ENCODE measurements around the gene SLC22A1.

The SLC22A1 gene

DNA sequence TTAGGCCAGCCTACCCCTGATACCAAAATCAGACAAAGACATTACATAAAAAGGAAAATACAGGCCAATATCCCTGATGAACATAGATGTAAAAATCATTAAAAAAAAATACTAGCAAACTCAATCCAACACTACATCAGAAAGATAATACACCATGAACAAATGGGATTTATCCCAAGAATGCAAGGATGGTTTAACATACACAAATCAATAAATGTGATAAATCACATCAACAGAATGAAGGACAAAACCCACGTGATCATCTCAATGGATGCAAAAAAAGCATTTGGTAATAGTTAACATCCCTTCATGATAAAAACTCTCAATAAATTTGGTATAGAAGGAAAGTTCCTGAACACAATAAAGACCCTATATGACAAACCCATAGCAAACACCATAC, 73.2 kb downstream of the SLC22A1 start:
- H3K56ac ChIP-seq (ENCODE audit: low read length) = no peak overlapping the region
- H3K9ac ChIP-seq (ENCODE audit: low read length) = no peak overlapping the region
- H3K18ac ChIP-seq (ENCODE audit: low read length) = no peak overlapping the region
- H4K8ac ChIP-seq (ENCODE audit: low read depth, low read length) = no peak overlapping the region
- no peaks in the 10 kb centered on the region for H3K36me3 ChIP-seq (ENCODE audit: control insufficient read depth, insufficient read depth, low read length)
- H3K79me1 ChIP-seq (ENCODE audit: low read length) = no peaks in the 10 kb centered on the region
- no peak overlapping the region for H3K4me3 ChIP-seq (ENCODE audit: low read length)
- H3K27me3 ChIP-seq (ENCODE audit: insufficient read depth, low read length, poor library complexity) = no peaks in the 10 kb centered on the region
- H3K23ac ChIP-seq (ENCODE audit: low read length) = no peak overlapping the region
- no peak overlapping the region for H3K4ac ChIP-seq (ENCODE audit: low read depth, low read length)
- H4K5ac ChIP-seq (ENCODE audit: low read length) = no peak overlapping the region
- H2BK5ac ChIP-seq (ENCODE audit: low read length) = no peak overlapping the region
- H3K79me2 ChIP-seq (ENCODE audit: control insufficient read depth, insufficient read depth, low read length) = no peaks in the 10 kb centered on the region
- no peak for DNase-seq
- H3K4me2 ChIP-seq (ENCODE audit: low read length) = no peak overlapping the region
- no peak overlapping the region for H2BK15ac ChIP-seq (replicated peaks; ENCODE audit: low read depth)
- H3K27ac ChIP-seq (ENCODE audit: low read depth, low read length) = no peak overlapping the region
- no CpG with 5 or more reads among the region's 1 CpG for whole genome bisulfite sequencing (ENCODE audit: extremely low coverage, insufficient coverage, low lambda C conversion rate)
- H2BK120ac ChIP-seq (ENCODE audit: low read depth, low read length) = no peak overlapping the region
- H2AK5ac ChIP-seq (ENCODE audit: low read length) = no peak overlapping the region
- H3K4me1 ChIP-seq (ENCODE audit: control insufficient read depth, low read depth, low read length) = no peaks in the 10 kb centered on the region

DNA sequence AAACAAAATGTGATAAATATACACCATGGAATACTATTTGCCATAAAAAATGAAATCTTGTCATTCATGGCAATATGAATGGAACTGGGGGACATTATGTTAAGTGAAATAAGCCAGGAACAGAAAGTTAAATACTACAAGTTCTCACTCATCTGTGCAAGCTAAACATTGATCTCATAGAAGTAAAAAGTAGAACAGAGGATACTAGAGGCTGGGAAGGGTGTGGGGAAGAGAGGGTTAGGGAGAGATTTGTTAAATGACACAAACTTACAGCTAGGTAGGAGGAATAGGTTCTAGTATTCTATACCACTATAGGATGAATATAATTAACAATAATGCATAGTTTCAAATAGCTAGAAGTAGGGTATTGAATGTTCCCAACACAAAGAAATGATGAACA, 76.0 kb downstream of the SLC22A1 start:
- Histone ChIP-seq H4K5ac (ENCODE audit: low read length) (no peak overlapping the region), H3K27ac (ENCODE audit: low read depth, low read length) (no peak overlapping the region), H3K4me3 (ENCODE audit: low read length) (no peak overlapping the region), H4K8ac (ENCODE audit: low read depth, low read length) (no peak overlapping the region), H3K56ac (ENCODE audit: low read length) (no peak overlapping the region), H3K79me1 (ENCODE audit: low read length) (no peaks in the 10 kb centered on the region), H3K4ac (ENCODE audit: low read depth, low read length) (no peak overlapping the region), H3K4me2 (ENCODE audit: low read length) (no peak overlapping the region), H3K27me3 (ENCODE audit: insufficient read depth, low read length, poor library complexity) (no peaks in the 10 kb centered on the region), H3K18ac (ENCODE audit: low read length) (no peak overlapping the region), H3K4me1 (ENCODE audit: control insufficient read depth, low read depth, low read length) (no peaks in the 10 kb centered on the region), H2BK5ac (ENCODE audit: low read length) (no peak overlapping the region), H2BK15ac (replicated peaks; ENCODE audit: low read depth) (no peak overlapping the region), H2BK120ac (ENCODE audit: low read depth, low read length) (no peak overlapping the region), H3K79me2 (ENCODE audit: control insufficient read depth, insufficient read depth, low read length) (no peaks in the 10 kb centered on the region), H3K23ac (ENCODE audit: low read length) (no peak overlapping the region), H3K9ac (ENCODE audit: low read length) (no peak overlapping the region), H3K36me3 (ENCODE audit: control insufficient read depth, insufficient read depth, low read length) (no peaks in the 10 kb centered on the region), H2AK5ac (ENCODE audit: low read length) (no peak overlapping the region)
- DNase-seq = no peak

DNA sequence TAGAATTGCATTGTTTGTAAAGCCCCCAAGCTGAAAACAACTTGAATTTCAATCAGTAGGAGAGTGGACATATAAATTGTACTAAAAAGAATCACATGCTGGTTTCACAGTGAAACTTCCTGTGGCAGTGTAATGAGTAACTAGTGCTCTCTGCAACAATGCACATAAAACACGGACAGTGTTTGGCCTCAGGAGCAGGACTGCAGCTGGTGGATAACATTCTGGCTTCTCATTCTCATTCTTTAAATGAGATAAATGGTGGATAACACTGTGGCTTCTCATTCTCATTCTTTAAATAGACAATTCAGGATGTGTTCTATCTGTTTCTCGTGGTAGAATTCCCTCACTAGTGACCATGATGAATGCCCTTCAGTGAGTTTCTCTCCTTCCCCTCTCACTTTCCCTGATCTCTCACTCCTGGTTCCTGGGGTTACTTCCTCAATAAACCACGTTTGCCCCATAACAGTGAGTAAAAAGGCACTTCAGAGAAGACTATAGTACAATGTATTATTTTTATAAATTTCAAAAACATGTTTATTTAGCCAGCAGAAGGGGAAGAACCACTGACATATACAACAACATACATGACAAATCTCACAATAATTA, 77.1 kb downstream of the SLC22A1 start:
- no peaks in the 10 kb centered on the region for H3K36me3 ChIP-seq (ENCODE audit: control insufficient read depth, insufficient read depth, low read length)
- no peak overlapping the region for H2BK15ac ChIP-seq (replicated peaks; ENCODE audit: low read depth)
- no peaks in the 10 kb centered on the region for H3K79me2 ChIP-seq (ENCODE audit: control insufficient read depth, insufficient read depth, low read length)
- H3K4me2 ChIP-seq (ENCODE audit: low read length) = no peak overlapping the region
- no peak overlapping the region for H4K5ac ChIP-seq (ENCODE audit: low read length)
- no peak overlapping the region for H2AK5ac ChIP-seq (ENCODE audit: low read length)
- no peaks in the 10 kb centered on the region for H3K79me1 ChIP-seq (ENCODE audit: low read length)
- H3K23ac ChIP-seq (ENCODE audit: low read length) = no peak overlapping the region
- H3K18ac ChIP-seq (ENCODE audit: low read length) = no peak overlapping the region
- no peaks in the 10 kb centered on the region for H3K27me3 ChIP-seq (ENCODE audit: insufficient read depth, low read length, poor library complexity)
- H2BK120ac ChIP-seq (ENCODE audit: low read depth, low read length) = no peak overlapping the region
- H3K4me1 ChIP-seq (ENCODE audit: control insufficient read depth, low read depth, low read length) = no peaks in the 10 kb centered on the region
- no peak overlapping the region for H3K27ac ChIP-seq (ENCODE audit: low read depth, low read length)
- H3K56ac ChIP-seq (ENCODE audit: low read length) = no peak overlapping the region
- H3K9ac ChIP-seq (ENCODE audit: low read length) = no peak overlapping the region
- no peak overlapping the region for H3K4me3 ChIP-seq (ENCODE audit: low read length)
- no peak overlapping the region for H4K8ac ChIP-seq (ENCODE audit: low read depth, low read length)
- no peak overlapping the region for H2BK5ac ChIP-seq (ENCODE audit: low read length)
- DNase-seq = no peak
- WGBS (ENCODE audit: extremely low coverage, insufficient coverage, low lambda C conversion rate) = no CpG with 5 or more reads among the region's 3 CpGs
- no peak overlapping the region for H3K4ac ChIP-seq (ENCODE audit: low read depth, low read length)

DNA sequence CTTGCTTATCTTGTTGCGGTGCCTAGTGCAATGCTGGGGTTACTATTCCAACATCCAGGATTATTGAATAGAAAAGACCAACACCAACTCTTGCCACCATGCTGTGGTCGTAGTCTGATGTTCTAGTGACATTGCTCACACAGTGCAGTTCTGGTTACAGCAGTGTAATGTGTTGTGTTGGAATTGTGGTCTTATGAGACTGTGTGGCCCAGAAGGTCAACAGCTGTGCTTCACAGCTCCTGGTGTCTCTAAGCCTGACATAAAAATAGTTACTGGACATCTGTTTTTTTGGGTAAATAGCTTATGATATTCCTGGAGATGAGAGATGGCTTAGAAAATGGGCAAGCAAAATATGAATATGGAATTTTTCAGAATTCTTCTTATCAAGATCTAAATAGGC, 79.4 kb downstream of the SLC22A1 start:
- no peak overlapping the region for H3K4me3 ChIP-seq (ENCODE audit: low read length)
- H2BK120ac ChIP-seq (ENCODE audit: low read depth, low read length) = no peak overlapping the region
- no peak overlapping the region for H3K27ac ChIP-seq (ENCODE audit: low read depth, low read length)
- no peak for DNase-seq
- no peak overlapping the region for H2AK5ac ChIP-seq (ENCODE audit: low read length)
- H3K36me3 ChIP-seq (ENCODE audit: control insufficient read depth, insufficient read depth, low read length) = no peaks in the 10 kb centered on the region
- H4K8ac ChIP-seq (ENCODE audit: low read depth, low read length) = no peak overlapping the region
- no peaks in the 10 kb centered on the region for H3K79me1 ChIP-seq (ENCODE audit: low read length)
- no peak overlapping the region for H3K4me2 ChIP-seq (ENCODE audit: low read length)
- H2BK15ac ChIP-seq (replicated peaks; ENCODE audit: low read depth) = no peak overlapping the region
- H3K18ac ChIP-seq (ENCODE audit: low read length) = no peak overlapping the region
- H3K23ac ChIP-seq (ENCODE audit: low read length) = no peak overlapping the region
- H3K56ac ChIP-seq (ENCODE audit: low read length) = no peak overlapping the region
- WGBS (ENCODE audit: extremely low coverage, insufficient coverage, low lambda C conversion rate) = no CpG with 5 or more reads among the region's 2 CpGs
- no peak overlapping the region for H3K4ac ChIP-seq (ENCODE audit: low read depth, low read length)
- H3K79me2 ChIP-seq (ENCODE audit: control insufficient read depth, insufficient read depth, low read length) = no peaks in the 10 kb centered on the region
- H3K9ac ChIP-seq (ENCODE audit: low read length) = no peak overlapping the region
- no peaks in the 10 kb centered on the region for H3K27me3 ChIP-seq (ENCODE audit: insufficient read depth, low read length, poor library complexity)
- no peak overlapping the region for H4K5ac ChIP-seq (ENCODE audit: low read length)
- H2BK5ac ChIP-seq (ENCODE audit: low read length) = no peak overlapping the region
- H3K4me1 ChIP-seq (ENCODE audit: control insufficient read depth, low read depth, low read length) = no peaks in the 10 kb centered on the region

DNA sequence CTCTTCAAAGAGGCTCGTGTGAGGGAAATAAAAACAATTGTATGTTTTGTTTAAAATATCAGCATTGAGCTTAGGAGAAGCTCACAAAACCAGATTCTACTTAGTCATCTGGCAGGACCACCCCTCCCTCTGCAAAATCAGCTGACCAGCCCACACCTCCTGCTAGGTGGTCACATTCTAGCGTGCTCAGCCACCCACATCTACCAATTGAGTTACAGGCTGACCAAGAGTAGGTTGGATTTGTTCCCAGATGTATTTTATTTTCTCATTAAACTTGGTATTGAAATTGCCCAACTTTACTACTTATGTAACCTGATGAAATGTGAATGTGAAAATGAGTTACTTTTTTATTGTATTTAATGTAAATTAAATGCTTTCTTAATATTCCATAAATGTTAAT, 80.8 kb downstream of the SLC22A1 start:
- H3K4me3 ChIP-seq (ENCODE audit: low read length) = no peak overlapping the region
- no CpG with 5 or more reads among the region's 2 CpGs for whole genome bisulfite sequencing (ENCODE audit: extremely low coverage, insufficient coverage, low lambda C conversion rate)
- H3K79me2 ChIP-seq (ENCODE audit: control insufficient read depth, insufficient read depth, low read length) = no peaks in the 10 kb centered on the region
- no peak overlapping the region for H2BK15ac ChIP-seq (replicated peaks; ENCODE audit: low read depth)
- H3K4me2 ChIP-seq (ENCODE audit: low read length) = no peak overlapping the region
- H3K4ac ChIP-seq (ENCODE audit: low read depth, low read length) = no peak overlapping the region
- no peak overlapping the region for H3K27ac ChIP-seq (ENCODE audit: low read depth, low read length)
- H3K23ac ChIP-seq (ENCODE audit: low read length) = no peak overlapping the region
- no peak overlapping the region for H3K56ac ChIP-seq (ENCODE audit: low read length)
- H3K18ac ChIP-seq (ENCODE audit: low read length) = no peak overlapping the region
- no peak overlapping the region for H2BK120ac ChIP-seq (ENCODE audit: low read depth, low read length)
- no peak for DNase-seq
- H4K5ac ChIP-seq (ENCODE audit: low read length) = no peak overlapping the region
- no peak overlapping the region for H2BK5ac ChIP-seq (ENCODE audit: low read length)
- no peak overlapping the region for H2AK5ac ChIP-seq (ENCODE audit: low read length)
- H3K9ac ChIP-seq (ENCODE audit: low read length) = no peak overlapping the region
- H3K79me1 ChIP-seq (ENCODE audit: low read length) = no peaks in the 10 kb centered on the region
- no peaks in the 10 kb centered on the region for H3K4me1 ChIP-seq (ENCODE audit: control insufficient read depth, low read depth, low read length)
- H3K36me3 ChIP-seq (ENCODE audit: control insufficient read depth, insufficient read depth, low read length) = no peaks in the 10 kb centered on the region
- H4K8ac ChIP-seq (ENCODE audit: low read depth, low read length) = no peak overlapping the region
- no peaks in the 10 kb centered on the region for H3K27me3 ChIP-seq (ENCODE audit: insufficient read depth, low read length, poor library complexity)

DNA sequence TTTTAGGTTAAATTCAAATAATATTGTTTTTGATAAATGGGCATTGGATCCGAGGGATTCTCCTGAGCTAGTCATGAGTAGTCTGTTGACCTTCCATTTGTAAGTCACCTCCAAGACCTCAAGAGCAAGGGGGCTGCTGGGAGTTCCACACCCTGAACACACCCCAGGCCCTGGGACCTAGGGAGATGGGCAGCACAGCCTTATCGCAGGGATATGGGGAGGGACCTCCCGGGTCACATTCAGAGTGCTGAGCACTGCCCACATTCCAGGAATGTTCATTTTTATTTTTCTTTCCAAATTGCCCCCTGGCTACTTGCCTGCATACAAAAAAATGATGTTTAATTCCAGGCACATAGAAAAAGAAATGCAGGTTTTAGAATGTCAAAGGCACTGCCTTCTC, 81.5 kb downstream of the SLC22A1 start:
- no peak overlapping the region for H3K4me2 ChIP-seq (ENCODE audit: low read length)
- H3K36me3 ChIP-seq (ENCODE audit: control insufficient read depth, insufficient read depth, low read length) = no peaks in the 10 kb centered on the region
- H3K4me3 ChIP-seq (ENCODE audit: low read length) = no peak overlapping the region
- WGBS (ENCODE audit: extremely low coverage, insufficient coverage, low lambda C conversion rate) = no CpG with 5 or more reads among the region's 3 CpGs
- no peaks in the 10 kb centered on the region for H3K27me3 ChIP-seq (ENCODE audit: insufficient read depth, low read length, poor library complexity)
- H3K18ac ChIP-seq (ENCODE audit: low read length) = no peak overlapping the region
- no peaks in the 10 kb centered on the region for H3K79me2 ChIP-seq (ENCODE audit: control insufficient read depth, insufficient read depth, low read length)
- H4K5ac ChIP-seq (ENCODE audit: low read length) = no peak overlapping the region
- no peak overlapping the region for H2BK120ac ChIP-seq (ENCODE audit: low read depth, low read length)
- DNase-seq = no peak
- no peaks in the 10 kb centered on the region for H3K79me1 ChIP-seq (ENCODE audit: low read length)
- no peak overlapping the region for H3K9ac ChIP-seq (ENCODE audit: low read length)
- H2BK15ac ChIP-seq (replicated peaks; ENCODE audit: low read depth) = no peak overlapping the region
- H2BK5ac ChIP-seq (ENCODE audit: low read length) = no peak overlapping the region
- no peak overlapping the region for H3K4ac ChIP-seq (ENCODE audit: low read depth, low read length)
- no peaks in the 10 kb centered on the region for H3K4me1 ChIP-seq (ENCODE audit: control insufficient read depth, low read depth, low read length)
- no peak overlapping the region for H4K8ac ChIP-seq (ENCODE audit: low read depth, low read length)
- H3K23ac ChIP-seq (ENCODE audit: low read length) = no peak overlapping the region
- H3K27ac ChIP-seq (ENCODE audit: low read depth, low read length) = no peak overlapping the region
- H3K56ac ChIP-seq (ENCODE audit: low read length) = no peak overlapping the region
- no peak overlapping the region for H2AK5ac ChIP-seq (ENCODE audit: low read length)

Data from mesendoderm (in vitro differentiated cells).